ENCODE data around the gene OTX2.

- TF ChIP-seq POLR2AphosphoS5 (IDR thresholded peaks at IDR 0.05; ENCODE audit: low read depth, low read length) (no peak), REST (IDR thresholded peaks at IDR 0.05; ENCODE audit: insufficient read depth in 1 of 2, low read depth in 2 of 2, low read length in 2 of 2) (no peak), TAF1 (IDR thresholded peaks at IDR 0.05; ENCODE audit: borderline replicate concordance, insufficient read depth, low read length) (no peak), SIN3A (IDR thresholded peaks at IDR 0.05; ENCODE audit: borderline replicate concordance, insufficient read depth, low read length) (no peak)
Measured at GRCh38 chr14:56813143-56813551, 2.9 kb upstream of the OTX2 start.

Measured in PFSK-1 (cell line).